Astrocyte of the cerebellum (primary cell): ENCODE measurements around the gene S100A3.
"Not testable (repeated sequence)": the region's sequence is repeated elsewhere in the genome, so short reads cannot be mapped to it uniquely, and the experiment has no call there.

ENCODE experiments used
- DNase-seq: peaks from one replicate; pipeline ENCODE4 v3.0.0-alpha.2; 2011; ENCODE audit warnings: low read depth
- H3K4me3 ChIP-seq: 2 replicates; pipeline ENCODE4 v1.5.1; 2011; ENCODE audit warnings: mild to moderate bottlenecking, low read depth, low read length, moderate library complexity
- in situ Hi-C: cut with HindIII; loops from 2 replicates; pipeline ENCODE4 v1.10.0; 2017; ENCODE audit warnings: low sequenced_read_pairs
- TF ChIP-seq, protein P1 (sequence below): IDR thresholded peaks from 2 replicates; pipeline ENCODE4 v1.5.1; 2012; ENCODE audit warnings: low read length, low read depth, moderate library complexity, mild to moderate bottlenecking; ENCODE audit errors: missing control alignments

S100A3 gene

DNA sequence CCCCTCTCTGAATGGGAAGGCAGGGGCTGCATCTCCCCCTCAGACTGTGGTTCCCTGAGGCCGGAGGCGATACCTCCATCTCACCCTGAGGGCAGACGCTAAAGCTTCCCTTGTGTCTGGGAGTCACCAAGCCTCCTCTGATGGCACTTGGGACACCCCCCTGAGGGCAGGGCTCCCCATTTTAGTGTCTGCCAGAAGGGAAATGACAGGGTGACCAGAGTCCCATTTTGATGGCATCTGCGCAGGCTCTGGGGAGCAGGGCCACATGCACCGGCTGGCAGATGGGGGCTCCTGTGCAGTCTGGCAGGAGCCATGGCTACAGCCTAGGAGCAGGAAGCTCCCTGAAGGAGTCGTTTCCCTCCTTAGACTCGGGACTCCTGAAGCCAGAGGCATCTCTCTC lies 14.9 kb upstream of the S100A3 start:
- TF ChIP-seq, protein P1, sequence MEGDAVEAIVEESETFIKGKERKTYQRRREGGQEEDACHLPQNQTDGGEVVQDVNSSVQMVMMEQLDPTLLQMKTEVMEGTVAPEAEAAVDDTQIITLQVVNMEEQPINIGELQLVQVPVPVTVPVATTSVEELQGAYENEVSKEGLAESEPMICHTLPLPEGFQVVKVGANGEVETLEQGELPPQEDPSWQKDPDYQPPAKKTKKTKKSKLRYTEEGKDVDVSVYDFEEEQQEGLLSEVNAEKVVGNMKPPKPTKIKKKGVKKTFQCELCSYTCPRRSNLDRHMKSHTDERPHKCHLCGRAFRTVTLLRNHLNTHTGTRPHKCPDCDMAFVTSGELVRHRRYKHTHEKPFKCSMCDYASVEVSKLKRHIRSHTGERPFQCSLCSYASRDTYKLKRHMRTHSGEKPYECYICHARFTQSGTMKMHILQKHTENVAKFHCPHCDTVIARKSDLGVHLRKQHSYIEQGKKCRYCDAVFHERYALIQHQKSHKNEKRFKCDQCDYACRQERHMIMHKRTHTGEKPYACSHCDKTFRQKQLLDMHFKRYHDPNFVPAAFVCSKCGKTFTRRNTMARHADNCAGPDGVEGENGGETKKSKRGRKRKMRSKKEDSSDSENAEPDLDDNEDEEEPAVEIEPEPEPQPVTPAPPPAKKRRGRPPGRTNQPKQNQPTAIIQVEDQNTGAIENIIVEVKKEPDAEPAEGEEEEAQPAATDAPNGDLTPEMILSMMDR: no peak
- no peak for DNase-seq
- no peak overlapping the region for H3K4me3 ChIP-seq
- in situ Hi-C loops: no loop called here

DNA sequence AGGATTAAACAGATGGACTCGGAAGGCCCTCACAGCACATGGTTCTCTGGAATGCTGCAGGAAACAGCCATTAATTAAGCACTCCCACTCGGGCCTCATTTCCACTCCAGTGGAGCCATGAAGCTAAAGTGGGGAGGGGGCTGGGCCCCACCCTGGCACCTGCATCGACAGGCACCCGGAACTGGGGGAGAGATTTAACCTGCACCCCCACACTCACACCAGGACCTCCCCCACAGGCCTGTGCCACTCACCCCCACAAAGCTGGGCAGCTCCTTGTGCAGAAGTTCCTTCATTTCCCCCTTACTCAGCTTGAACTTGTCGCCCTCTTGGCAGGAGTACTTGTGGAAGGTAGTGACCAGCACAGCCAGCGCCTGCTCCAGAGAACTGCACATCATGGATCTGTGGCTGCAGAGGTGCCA lies 14.4 kb upstream of the S100A3 start:
- TF ChIP-seq, protein P1: no peak
- no peak for DNase-seq
- in situ Hi-C loops: no loop called here
- H3K4me3 ChIP-seq: no peak overlapping the region

DNA sequence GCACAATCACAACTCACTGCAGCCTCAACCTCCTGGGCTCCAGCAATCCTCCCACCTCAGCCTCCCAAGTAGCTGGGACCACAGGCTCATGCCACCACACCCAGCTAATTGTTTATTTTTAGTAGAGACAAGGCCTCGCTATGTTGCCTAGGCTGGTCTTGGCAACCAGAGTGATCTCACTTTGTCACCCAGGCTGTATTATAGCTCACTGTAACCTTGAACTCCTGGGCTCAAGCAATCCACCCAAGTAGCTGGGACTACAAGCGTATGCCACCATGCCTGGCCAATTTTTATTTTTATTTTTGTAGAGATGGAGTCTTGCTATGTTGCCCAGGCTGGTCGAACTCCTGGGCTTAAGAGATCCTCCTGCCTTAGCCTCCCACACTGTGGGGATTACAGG lies 13.0 kb upstream of the S100A3 start:
- H3K4me3 ChIP-seq, in situ Hi-C loops, DNase-seq: not testable (repeated sequence)

DNA sequence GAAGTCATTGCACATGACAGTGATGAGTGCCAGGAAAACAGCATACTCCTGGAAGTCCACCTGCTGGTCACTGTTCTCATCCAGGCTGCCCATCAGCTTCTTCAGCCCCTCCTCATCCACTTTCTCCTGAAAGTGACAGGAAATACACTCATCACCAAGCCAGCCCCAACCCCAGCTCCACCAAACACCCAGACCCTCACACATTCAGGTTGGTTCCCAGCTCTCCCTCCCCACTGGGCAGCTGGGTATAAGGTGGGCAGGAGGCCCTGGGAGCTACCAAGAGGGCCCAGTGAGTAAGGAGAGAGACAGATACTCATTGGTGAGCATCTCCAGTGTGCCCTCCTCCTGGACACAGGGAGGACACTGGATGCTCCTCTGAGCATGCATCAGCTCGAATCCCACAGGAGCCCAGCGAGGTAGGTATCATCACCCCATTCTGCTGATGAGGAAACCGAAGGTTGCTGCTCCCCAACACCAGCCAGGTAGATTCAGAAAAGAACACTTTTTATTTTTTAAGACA lies 12.5 kb upstream of the S100A3 start:
- no peak overlapping the region for H3K4me3 ChIP-seq
- in situ Hi-C loops: no loop called here

DNA sequence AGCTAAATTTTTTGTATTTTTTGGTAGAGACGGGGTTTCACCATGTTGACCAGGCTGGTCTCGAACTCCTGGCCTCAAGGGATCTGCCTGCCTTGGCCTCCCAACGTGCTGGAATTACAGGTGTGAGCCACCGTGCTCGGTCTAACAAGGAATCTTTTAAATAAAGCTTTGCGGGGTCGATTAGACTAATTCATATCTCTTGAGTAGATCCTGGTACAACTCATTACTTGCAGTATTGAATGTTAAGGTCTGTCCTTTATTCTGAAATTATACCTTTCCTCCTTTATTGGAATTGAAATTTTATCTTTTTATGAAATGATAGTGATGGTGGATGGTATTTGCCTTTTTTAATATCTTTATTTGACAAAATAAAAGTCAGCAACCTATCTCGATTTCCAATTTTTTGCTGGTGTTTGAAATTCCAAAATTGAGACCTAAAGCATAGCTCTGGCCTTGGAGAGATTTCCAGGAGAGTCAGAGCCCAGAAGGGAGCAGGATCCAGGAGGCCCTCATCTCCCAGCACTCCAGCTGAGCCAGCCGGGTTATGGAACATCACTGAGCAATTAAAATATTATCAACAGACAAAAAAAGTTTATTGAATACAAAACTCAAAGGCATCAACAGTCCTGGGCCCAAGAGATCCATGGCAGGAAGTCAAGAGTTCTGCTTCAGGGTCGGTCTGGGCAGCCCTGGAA lies 11.9 kb upstream of the S100A3 start:
- in situ Hi-C loops: no loop called here
- TF ChIP-seq, protein P1: no peak

More for the DNA sequence above, 12.5 kb upstream of the S100A3 start:
- TF ChIP-seq, protein P1: no peak
- no peak for DNase-seq

DNA sequence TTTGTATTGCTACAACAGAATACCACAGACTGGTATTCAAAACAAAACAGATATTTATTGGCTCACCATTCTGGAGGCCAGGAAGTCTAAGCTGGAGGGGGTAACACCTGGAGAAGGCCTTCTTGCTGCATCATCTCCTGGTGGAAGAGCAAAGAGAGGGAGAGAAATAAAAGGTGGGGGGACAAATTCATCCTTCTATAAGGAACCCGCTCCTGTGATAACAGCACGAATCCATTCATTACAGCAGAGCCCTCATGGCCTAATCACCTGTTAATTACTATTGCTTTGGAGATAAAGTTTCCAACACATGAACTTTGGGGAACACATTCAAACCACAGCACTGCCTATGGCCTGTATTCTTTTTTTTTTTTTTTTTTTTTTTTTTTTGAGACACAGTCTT lies 11.2 kb upstream of the S100A3 start:
- in situ Hi-C loops: no loop called here
- TF ChIP-seq, protein P1: no peak
- no peak overlapping the region for H3K4me3 ChIP-seq
- no peak for DNase-seq

More for the DNA sequence above, 11.9 kb upstream of the S100A3 start:
- DNase-seq: no peak
- no peak overlapping the region for H3K4me3 ChIP-seq

DNA sequence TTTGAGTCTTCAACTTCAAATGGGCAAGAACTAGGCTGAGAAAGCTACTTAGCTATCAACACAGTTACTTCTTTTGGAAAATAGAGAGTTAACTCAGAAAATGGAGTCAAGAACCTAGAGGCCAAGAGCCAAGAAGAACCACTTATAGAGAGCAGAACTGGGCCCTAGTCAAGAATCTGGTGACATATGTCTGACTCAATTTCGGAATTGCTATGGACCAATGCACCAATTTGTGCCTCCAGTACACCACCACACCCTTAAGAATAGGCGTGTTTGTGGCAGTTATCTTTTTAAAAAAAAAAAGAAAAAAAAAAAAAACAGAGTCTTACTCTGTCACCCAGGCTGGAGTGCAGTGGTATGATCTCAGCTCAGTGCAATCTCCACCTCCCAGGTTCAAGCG lies 8.8 kb upstream of the S100A3 start:
- DNase-seq: no peak
- TF ChIP-seq, protein P1: no peak
- no peak overlapping the region for H3K4me3 ChIP-seq
- in situ Hi-C loops: no loop called here
